ENCODE measurements around the gene EMC7. TPM values are rescaled to one million over a fixed set of nuclear protein-coding genes. Genes with fewer than 3 reads are reported as not detected.

The EMC7 gene
- total RNA-seq, 1 experiment from 2014 or later, result 17.0 TPM

DNA sequence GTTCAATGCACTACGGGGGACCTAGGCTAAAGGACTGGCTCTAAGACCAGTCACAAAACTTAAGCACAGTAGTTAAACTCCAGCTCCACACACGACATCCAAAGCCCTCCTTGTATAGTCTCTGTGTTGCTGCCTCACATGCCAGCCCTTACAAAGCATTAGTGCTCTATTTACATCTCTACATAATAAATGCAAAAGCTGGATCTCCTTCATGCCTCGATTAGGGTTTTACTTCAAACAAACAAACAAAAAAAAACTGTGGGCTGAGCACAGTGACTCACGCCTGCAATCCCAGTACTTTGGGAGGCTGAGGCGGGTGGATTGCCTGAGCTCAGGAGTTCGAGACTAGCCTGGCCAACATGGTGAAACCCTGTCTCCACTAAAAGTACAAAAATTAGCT, 9.8 kb upstream of the EMC7 start:
- Histone ChIP-seq H3K36me3 (replicated peaks; ENCODE audit: control insufficient read depth, insufficient read depth, low read length) (no peaks in the 10 kb centered on the region), H3K27me3 (ENCODE audit: control insufficient read depth, insufficient read depth, low read length) (no peaks in the 10 kb centered on the region), H3K4me3 (ENCODE audit: insufficient read depth, low read depth, low read length) (no peak overlapping the region)
- DNase-seq, result no peak

- no peaks in the 10 kb centered on the region for H3K27me3 ChIP-seq (ENCODE audit: control insufficient read depth, insufficient read depth, low read length)
- peak; percentile 27 for DNase-seq
- H3K4me3 ChIP-seq (ENCODE audit: insufficient read depth, low read depth, low read length), result no peak overlapping the region
- H3K36me3 ChIP-seq (replicated peaks; ENCODE audit: control insufficient read depth, insufficient read depth, low read length), result no peaks in the 10 kb centered on the region
Observed at GRCh38 chr15:34109797-34110663, 8.4 kb upstream of the EMC7 start.

DNA sequence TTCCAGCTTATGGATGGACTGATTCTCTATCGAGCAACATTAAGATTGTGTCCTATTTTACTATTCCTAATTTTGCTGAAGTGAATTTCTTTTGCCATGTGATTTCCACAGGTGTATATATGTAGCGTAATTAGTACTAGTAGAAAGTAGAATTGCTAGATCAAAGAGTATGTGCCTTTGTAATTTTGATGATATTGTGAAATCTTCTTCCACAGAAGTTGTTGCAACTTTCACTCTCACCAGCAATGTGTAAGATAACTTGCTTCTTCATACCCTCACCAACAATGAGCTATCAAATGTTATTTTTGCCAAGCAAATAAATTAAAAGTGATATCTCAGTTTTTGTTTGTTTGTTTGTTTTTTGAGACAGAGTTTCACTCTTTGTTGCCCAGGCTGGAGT, 5.7 kb upstream of the EMC7 start:
- DNase-seq, result no peak
- H3K27me3 ChIP-seq (ENCODE audit: control insufficient read depth, insufficient read depth, low read length), result no peaks in the 10 kb centered on the region
- no peaks in the 10 kb centered on the region for H3K36me3 ChIP-seq (replicated peaks; ENCODE audit: control insufficient read depth, insufficient read depth, low read length)
- no peak overlapping the region for H3K4me3 ChIP-seq (ENCODE audit: insufficient read depth, low read depth, low read length)

GRCh38 chr15:34106423-34106822, 4.8 kb upstream of the EMC7 start:
- Histone ChIP-seq H3K36me3 (replicated peaks; ENCODE audit: control insufficient read depth, insufficient read depth, low read length) (no peaks in the 10 kb centered on the region), H3K27me3 (ENCODE audit: control insufficient read depth, insufficient read depth, low read length) (no peaks in the 10 kb centered on the region), H3K4me3 (ENCODE audit: insufficient read depth, low read depth, low read length) (no peak overlapping the region)
- no peak for DNase-seq

- Histone ChIP-seq H3K4me3 (ENCODE audit: insufficient read depth, low read depth, low read length) (peak overlapping the region; percentile 94), H3K27me3 (ENCODE audit: control insufficient read depth, insufficient read depth, low read length) (no peaks in the 10 kb centered on the region), H3K36me3 (replicated peaks; ENCODE audit: control insufficient read depth, insufficient read depth, low read length) (no peaks in the 10 kb centered on the region)
- no peak for DNase-seq
Observed at GRCh38 chr15:34102175-34102925, 688 bp upstream of the EMC7 start.

DNA sequence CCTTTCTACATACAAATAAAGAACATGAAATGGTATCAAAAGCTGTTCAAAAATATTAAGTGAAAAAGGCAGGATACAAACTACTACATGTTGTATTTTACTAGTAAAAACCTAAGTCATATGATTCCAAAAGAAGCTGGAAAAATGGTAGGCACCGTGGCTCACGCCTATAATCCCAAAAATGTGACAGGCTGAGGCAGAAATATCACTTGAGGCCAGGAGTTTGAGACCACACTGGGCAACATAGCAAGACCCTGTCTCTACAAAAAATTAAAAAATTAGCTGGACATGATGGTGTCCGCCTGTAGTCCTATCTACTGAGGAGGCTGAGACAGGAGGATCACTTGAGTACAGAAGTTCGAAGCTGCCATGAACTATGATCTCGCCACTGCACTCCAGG, 1.7 kb downstream of the EMC7 start:
- H3K36me3 ChIP-seq (replicated peaks; ENCODE audit: control insufficient read depth, insufficient read depth, low read length), result no peaks in the 10 kb centered on the region; the same call in 1 of the 2 replicates
- H3K27me3 ChIP-seq (ENCODE audit: control insufficient read depth, insufficient read depth, low read length), result no peaks in the 10 kb centered on the region
- H3K4me3 ChIP-seq (ENCODE audit: insufficient read depth, low read depth, low read length), result no peak overlapping the region
- DNase-seq, result no peak

DNA sequence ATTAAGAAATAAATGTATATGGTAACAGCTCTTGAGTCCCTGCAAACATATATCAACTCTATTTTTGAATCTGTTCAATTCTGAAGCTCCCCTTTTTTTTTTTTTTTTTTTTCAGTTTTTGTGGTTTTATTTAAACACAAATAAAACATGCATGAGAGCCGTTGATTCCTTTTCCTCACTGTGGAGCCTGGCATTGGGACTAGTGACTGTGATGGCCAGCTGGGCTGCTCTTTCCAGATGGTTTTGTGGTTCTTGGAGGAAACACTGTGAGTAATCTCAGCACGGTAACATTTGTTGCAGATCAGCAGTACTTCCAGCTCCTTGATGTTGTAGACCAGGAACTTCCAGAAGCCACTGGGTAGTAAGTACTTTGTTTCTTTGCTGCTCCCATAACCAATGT, 15.9 kb downstream of the EMC7 start:
- DNase-seq, result no peak
- Histone ChIP-seq H3K36me3 (replicated peaks; ENCODE audit: control insufficient read depth, insufficient read depth, low read length) (peaks cover 3% of the 10 kb centered on the region; the same call in 1 of the 2 replicates), H3K27me3 (ENCODE audit: control insufficient read depth, insufficient read depth, low read length) (no peaks in the 10 kb centered on the region), H3K4me3 (ENCODE audit: insufficient read depth, low read depth, low read length) (no peak overlapping the region)

DNA sequence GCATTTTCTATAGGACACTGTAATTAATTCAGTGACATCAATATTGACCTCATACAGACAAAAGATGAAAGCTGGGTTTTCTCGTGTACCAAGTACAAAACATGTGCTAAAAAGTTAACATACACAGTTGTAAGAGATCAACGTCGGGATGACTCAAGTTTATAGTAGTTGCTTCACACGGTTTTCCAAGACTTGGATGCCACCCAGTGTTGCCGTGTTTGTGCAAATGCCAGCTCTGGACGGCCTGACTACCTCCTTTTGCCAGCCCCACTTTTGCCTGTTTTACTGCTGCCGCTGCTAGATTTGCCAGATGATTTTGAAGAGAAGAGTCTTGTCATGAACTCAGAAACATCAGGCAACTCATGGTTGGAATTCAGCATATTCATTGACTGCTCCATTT, 17.6 kb downstream of the EMC7 start:
- no peak overlapping the region for H3K4me3 ChIP-seq (ENCODE audit: insufficient read depth, low read depth, low read length)
- no peaks in the 10 kb centered on the region for H3K27me3 ChIP-seq (ENCODE audit: control insufficient read depth, insufficient read depth, low read length)
- DNase-seq, result no peak

DNA sequence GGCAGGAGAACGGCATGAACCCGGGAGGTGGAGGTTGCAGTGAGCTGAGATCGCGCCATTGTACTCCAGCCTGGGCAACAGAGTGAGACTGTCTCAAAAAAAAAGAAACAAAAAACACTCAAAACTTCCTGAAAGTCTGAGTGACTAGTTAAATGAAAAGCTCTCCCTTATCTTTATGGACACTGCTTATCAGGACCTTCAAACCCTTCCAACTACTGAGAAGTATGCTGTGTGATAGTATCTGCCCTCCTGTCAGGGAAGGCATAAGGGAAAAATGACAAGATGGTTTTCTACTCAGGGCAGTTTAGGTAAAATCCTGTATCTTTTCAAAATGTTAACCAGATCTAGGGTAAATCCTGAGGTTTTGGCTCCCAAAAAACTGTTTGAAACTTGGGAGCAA, 21.8 kb downstream of the EMC7 start:
- no peak for DNase-seq
- H3K36me3 ChIP-seq (replicated peaks; ENCODE audit: control insufficient read depth, insufficient read depth, low read length), result peaks cover 2% of the 10 kb centered on the region; the same call in 1 of the 2 replicates
- H3K27me3 ChIP-seq (ENCODE audit: control insufficient read depth, insufficient read depth, low read length), result no peaks in the 10 kb centered on the region
- no peak overlapping the region for H3K4me3 ChIP-seq (ENCODE audit: insufficient read depth, low read depth, low read length)

More for the DNA sequence above, 17.6 kb downstream of the EMC7 start:
- H3K36me3 ChIP-seq (replicated peaks; ENCODE audit: control insufficient read depth, insufficient read depth, low read length), result peaks cover 3% of the 10 kb centered on the region; the same call in 1 of the 2 replicates

- no peak overlapping the region for H3K4me3 ChIP-seq (ENCODE audit: insufficient read depth, low read depth, low read length)
- H3K27me3 ChIP-seq (ENCODE audit: control insufficient read depth, insufficient read depth, low read length), result no peaks in the 10 kb centered on the region
- DNase-seq, result no peak
- H3K36me3 ChIP-seq (replicated peaks; ENCODE audit: control insufficient read depth, insufficient read depth, low read length), result no peaks in the 10 kb centered on the region
Observed at GRCh38 chr15:34078900-34079299, 22.8 kb downstream of the EMC7 start.

DNA sequence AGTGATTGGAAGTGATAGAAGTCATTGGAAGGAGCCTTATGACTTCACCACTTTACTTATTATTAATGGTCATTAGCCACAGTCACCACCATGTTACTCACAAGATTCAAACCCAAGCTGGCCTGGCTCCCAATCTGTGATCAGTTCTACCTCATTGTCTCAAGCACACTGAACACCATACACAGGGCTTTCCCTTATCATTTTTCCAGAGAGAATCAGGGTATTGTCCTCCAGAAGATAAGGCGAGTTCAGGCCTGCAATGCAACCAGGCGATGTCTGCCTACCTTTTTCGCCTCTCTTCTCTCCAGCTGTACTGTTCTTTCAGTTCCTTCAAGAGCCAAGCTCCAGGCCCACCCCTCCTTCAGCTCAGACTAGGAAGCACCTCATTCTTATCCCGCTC, 24.9 kb downstream of the EMC7 start:
- Histone ChIP-seq H3K4me3 (ENCODE audit: insufficient read depth, low read depth, low read length) (no peak overlapping the region), H3K27me3 (ENCODE audit: control insufficient read depth, insufficient read depth, low read length) (no peaks in the 10 kb centered on the region), H3K36me3 (replicated peaks; ENCODE audit: control insufficient read depth, insufficient read depth, low read length) (no peaks in the 10 kb centered on the region)
- no peak for DNase-seq

DNA sequence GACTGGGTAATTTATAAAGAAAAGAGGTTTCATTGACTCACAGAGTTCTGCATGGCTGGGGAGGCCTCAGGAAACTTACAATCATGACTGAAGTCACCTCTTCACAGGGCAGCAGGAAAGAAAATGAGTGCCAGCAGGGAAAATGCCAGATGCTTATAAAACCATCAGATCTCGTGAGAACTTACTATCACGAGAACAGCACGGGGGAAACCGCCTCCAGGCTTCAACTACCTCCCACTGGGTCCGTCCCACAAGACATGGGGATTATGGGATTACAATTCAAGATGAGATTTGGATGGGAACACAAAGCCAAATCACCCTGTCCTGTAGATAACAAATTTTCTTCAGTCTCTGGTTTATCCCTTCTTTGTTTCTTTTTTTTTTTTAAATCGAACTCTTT, 31.7 kb downstream of the EMC7 start:
- H3K27me3 ChIP-seq (ENCODE audit: control insufficient read depth, insufficient read depth, low read length), result no peaks in the 10 kb centered on the region

GRCh38 chr15:34065941-34066340, 35.7 kb downstream of the EMC7 start:
- Histone ChIP-seq H3K27me3 (ENCODE audit: control insufficient read depth, insufficient read depth, low read length) (no peaks in the 10 kb centered on the region), H3K4me3 (ENCODE audit: insufficient read depth, low read depth, low read length) (no peak overlapping the region), H3K36me3 (replicated peaks; ENCODE audit: control insufficient read depth, insufficient read depth, low read length) (no peaks in the 10 kb centered on the region)
- DNase-seq, result no peak

More for the DNA sequence above, 31.7 kb downstream of the EMC7 start:
- H3K4me3 ChIP-seq (ENCODE audit: insufficient read depth, low read depth, low read length), result no peak overlapping the region
- DNase-seq, result no peak
- H3K36me3 ChIP-seq (replicated peaks; ENCODE audit: control insufficient read depth, insufficient read depth, low read length), result no peaks in the 10 kb centered on the region

GRCh38 chr15:34065261-34065660, 36.4 kb downstream of the EMC7 start:
- Histone ChIP-seq H3K27me3 (ENCODE audit: control insufficient read depth, insufficient read depth, low read length) (no peaks in the 10 kb centered on the region), H3K36me3 (replicated peaks; ENCODE audit: control insufficient read depth, insufficient read depth, low read length) (no peaks in the 10 kb centered on the region), H3K4me3 (ENCODE audit: insufficient read depth, low read depth, low read length) (no peak overlapping the region)
- no peak for DNase-seq

GRCh38 chr15:34064438-34064837, 37.2 kb downstream of the EMC7 start:
- no peaks in the 10 kb centered on the region for H3K36me3 ChIP-seq (replicated peaks; ENCODE audit: control insufficient read depth, insufficient read depth, low read length)
- H3K4me3 ChIP-seq (ENCODE audit: insufficient read depth, low read depth, low read length), result no peak overlapping the region
- no peaks in the 10 kb centered on the region for H3K27me3 ChIP-seq (ENCODE audit: control insufficient read depth, insufficient read depth, low read length)
- DNase-seq, result no peak
